ENCODE results near the gene LMAN1L. TPM values are rescaled to one million over a fixed set of nuclear protein-coding genes. Genes with fewer than 3 reads are reported as not detected.

Gene LMAN1L
- total RNA-seq, 1 experiment from 2014 or later = not detected

GRCh38 chr15:74837482-74838136 lies 25.0 kb downstream of the LMAN1L start (continued):
- no peak for TF ChIP-seq ATF6 (CRISPR knock-in tag; IDR thresholded peaks at IDR 0.05)
- no peak for TF ChIP-seq E2F5 (CRISPR knock-in tag; IDR thresholded peaks at IDR 0.05)
- TF ChIP-seq ZNF263 (CRISPR knock-in tag; IDR thresholded peaks at IDR 0.05; ENCODE audit: low read depth) = no peak
- TF ChIP-seq, protein P1, sequence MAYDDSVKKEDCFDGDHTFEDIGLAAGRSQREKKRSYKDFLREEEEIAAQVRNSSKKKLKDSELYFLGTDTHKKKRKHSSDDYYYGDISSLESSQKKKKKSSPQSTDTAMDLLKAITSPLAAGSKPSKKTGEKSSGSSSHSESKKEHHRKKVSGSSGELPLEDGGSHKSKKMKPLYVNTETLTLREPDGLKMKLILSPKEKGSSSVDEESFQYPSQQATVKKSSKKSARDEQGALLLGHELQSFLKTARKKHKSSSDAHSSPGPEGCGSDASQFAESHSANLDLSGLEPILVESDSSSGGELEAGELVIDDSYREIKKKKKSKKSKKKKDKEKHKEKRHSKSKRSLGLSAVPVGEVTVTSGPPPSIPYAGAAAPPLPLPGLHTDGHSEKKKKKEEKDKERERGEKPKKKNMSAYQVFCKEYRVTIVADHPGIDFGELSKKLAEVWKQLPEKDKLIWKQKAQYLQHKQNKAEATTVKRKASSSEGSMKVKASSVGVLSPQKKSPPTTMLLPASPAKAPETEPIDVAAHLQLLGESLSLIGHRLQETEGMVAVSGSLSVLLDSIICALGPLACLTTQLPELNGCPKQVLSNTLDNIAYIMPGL (CRISPR knock-in tag; IDR thresholded peaks at IDR 0.05) = no peak
- TF ChIP-seq, protein P2, sequence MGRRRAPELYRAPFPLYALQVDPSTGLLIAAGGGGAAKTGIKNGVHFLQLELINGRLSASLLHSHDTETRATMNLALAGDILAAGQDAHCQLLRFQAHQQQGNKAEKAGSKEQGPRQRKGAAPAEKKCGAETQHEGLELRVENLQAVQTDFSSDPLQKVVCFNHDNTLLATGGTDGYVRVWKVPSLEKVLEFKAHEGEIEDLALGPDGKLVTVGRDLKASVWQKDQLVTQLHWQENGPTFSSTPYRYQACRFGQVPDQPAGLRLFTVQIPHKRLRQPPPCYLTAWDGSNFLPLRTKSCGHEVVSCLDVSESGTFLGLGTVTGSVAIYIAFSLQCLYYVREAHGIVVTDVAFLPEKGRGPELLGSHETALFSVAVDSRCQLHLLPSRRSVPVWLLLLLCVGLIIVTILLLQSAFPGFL (CRISPR knock-in tag; IDR thresholded peaks at IDR 0.05; ENCODE audit: borderline replicate concordance) = no peak
- no peak for TF ChIP-seq TEAD1 (CRISPR knock-in tag; IDR thresholded peaks at IDR 0.05)

- H3K4me3 Mint-ChIP-seq = no peak overlapping the region
- no peaks in the 10 kb centered on the region for H3K9me3 Mint-ChIP-seq
- H3K36me3 Mint-ChIP-seq = peaks cover 3% of the 10 kb centered on the region
- TF ChIP-seq ZNF423 (CRISPR knock-in tag; IDR thresholded peaks at IDR 0.05) = no peak
- TF ChIP-seq, protein P3, sequence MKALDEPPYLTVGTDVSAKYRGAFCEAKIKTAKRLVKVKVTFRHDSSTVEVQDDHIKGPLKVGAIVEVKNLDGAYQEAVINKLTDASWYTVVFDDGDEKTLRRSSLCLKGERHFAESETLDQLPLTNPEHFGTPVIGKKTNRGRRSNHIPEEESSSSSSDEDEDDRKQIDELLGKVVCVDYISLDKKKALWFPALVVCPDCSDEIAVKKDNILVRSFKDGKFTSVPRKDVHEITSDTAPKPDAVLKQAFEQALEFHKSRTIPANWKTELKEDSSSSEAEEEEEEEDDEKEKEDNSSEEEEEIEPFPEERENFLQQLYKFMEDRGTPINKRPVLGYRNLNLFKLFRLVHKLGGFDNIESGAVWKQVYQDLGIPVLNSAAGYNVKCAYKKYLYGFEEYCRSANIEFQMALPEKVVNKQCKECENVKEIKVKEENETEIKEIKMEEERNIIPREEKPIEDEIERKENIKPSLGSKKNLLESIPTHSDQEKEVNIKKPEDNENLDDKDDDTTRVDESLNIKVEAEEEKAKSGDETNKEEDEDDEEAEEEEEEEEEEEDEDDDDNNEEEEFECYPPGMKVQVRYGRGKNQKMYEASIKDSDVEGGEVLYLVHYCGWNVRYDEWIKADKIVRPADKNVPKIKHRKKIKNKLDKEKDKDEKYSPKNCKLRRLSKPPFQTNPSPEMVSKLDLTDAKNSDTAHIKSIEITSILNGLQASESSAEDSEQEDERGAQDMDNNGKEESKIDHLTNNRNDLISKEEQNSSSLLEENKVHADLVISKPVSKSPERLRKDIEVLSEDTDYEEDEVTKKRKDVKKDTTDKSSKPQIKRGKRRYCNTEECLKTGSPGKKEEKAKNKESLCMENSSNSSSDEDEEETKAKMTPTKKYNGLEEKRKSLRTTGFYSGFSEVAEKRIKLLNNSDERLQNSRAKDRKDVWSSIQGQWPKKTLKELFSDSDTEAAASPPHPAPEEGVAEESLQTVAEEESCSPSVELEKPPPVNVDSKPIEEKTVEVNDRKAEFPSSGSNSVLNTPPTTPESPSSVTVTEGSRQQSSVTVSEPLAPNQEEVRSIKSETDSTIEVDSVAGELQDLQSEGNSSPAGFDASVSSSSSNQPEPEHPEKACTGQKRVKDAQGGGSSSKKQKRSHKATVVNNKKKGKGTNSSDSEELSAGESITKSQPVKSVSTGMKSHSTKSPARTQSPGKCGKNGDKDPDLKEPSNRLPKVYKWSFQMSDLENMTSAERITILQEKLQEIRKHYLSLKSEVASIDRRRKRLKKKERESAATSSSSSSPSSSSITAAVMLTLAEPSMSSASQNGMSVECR (CRISPR knock-in tag; IDR thresholded peaks at IDR 0.05; ENCODE audit: borderline replicate concordance) = no peak
- TF ChIP-seq ZNF121 (CRISPR knock-in tag; IDR thresholded peaks at IDR 0.05) = no peak
- no peak for TF ChIP-seq NFATC4 (CRISPR knock-in tag; IDR thresholded peaks at IDR 0.05)
- no peak overlapping the region for H3K27ac Mint-ChIP-seq
- ATAC-seq (no peak), DNase-seq (ENCODE audit: low spot score) (no peak)
- ChIA-PET POLR2A (interaction anchor here (0.8 kb wide), 1 partner anchor 59 kb away, joined by 3 read pairs; no protein-coding TSS in a partner anchor), CTCF (interaction anchor here (1.2 to 4.4 kb wide), 3 partner anchors 12 to 63 kb away, joined by 3 to 26 read pairs (median 5); partner anchors contain the start of genes CPLX3 and MPI)
- H3K4me1 Mint-ChIP-seq = peaks cover 23% of the 10 kb centered on the region
- no peaks in the 10 kb centered on the region for H3K27me3 Mint-ChIP-seq (ENCODE audit: low read depth)
Observed at GRCh38 chr15:74838137-74838516, 25.5 kb downstream of the LMAN1L start.
